GM12892 (cell line): Measurements from ENCODE around the gene ASH1L.
"Not testable (repeated sequence)": the region's sequence is repeated elsewhere in the genome, so short reads cannot be mapped to it uniquely, and the experiment has no call there.

Source experiments
- DNase-seq: peaks from one replicate; pipeline ENCODE4 v3.0.0; 2011; ENCODE audit not compliant: insufficient read length
- FAIRE-seq: peaks from 2 replicates; lab custom pipeline; 2011; peaks lifted over from hg19 to GRCh38; lab: Jason Lieb, UNC
- POLR2A ChIP-seq: IDR thresholded peaks from 2 replicates; pipeline ENCODE4 v1.6.1; 2011; ENCODE audit warnings: low read depth, low read length, control low read depth
- POLR2AphosphoS5 ChIP-seq: IDR thresholded peaks from 2 replicates; pipeline ENCODE4 v1.6.1; 2011; ENCODE audit warnings: low read depth, low read length, control low read depth
- TAF1 ChIP-seq: IDR thresholded peaks from 2 replicates; pipeline ENCODE4 v1.6.1; 2011; ENCODE audit warnings: low read depth, mild to moderate bottlenecking, control low read depth, low read length, borderline replicate concordance

The ASH1L gene

DNA sequence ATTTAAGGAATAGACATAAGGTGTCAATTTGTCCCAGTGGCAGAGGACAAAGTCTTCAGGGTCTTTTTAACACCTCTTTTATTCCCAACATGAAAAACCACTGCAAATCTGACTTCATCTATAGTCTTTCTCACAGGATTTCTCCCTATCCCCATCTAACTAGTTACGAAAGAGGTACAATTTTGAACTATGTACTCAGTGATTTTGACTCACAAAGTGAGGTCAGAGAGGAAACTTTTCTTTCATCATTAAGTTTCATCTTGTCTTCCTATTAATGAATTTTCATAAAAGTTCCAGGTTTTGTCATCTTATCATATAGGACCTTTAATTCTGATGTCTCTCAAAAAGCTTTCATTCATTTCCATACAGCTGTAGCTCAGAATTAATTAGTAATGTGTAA, 63.3 kb downstream of the ASH1L start:
- no peak for FAIRE-seq

DNA sequence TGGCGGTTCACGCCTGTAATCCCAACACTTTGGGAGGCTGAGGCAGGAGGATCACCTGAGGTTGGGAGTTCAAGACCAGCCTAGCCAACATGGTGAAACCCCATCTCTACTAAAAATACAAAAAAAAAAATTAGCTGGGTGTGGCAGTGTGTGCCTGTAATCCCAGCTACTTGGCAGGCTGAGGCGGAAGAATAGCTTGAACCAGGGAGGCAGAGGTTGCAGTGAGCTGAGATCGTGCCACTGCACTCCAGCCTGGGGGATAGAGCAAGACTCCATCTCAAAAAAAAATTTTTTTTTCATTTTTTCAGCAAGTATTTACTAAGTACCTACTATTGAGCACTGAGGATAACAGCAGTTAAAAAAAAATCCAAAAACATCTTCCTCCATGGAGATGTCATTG, 69.0 kb downstream of the ASH1L start:
- not testable (repeated sequence) for FAIRE-seq, DNase-seq

More for the DNA sequence above, 63.3 kb downstream of the ASH1L start:
- TF ChIP-seq TAF1, result no peak
- no peak for TF ChIP-seq POLR2A
- no peak for TF ChIP-seq POLR2AphosphoS5
- no peak for DNase-seq

DNA sequence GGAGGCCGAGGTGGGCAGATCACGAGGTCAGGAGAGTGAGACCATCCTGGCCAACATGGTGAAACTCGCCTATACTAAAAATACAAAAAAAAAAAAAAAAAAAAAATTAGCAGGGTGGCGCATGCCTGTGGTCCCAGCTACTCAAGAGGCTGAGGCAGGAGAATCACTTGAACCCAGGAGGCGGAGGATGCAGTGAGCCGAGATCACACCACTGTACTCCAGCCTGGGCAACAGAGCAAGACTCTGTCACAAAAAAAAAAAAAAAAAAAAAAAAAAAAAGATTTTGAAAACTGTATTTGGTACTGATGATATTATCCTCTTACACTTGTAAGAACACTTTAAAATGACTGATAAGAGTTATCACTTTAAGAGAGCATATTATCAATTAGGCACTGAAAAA, 74.2 kb downstream of the ASH1L start:
- not testable (repeated sequence) for FAIRE-seq, DNase-seq

DNA sequence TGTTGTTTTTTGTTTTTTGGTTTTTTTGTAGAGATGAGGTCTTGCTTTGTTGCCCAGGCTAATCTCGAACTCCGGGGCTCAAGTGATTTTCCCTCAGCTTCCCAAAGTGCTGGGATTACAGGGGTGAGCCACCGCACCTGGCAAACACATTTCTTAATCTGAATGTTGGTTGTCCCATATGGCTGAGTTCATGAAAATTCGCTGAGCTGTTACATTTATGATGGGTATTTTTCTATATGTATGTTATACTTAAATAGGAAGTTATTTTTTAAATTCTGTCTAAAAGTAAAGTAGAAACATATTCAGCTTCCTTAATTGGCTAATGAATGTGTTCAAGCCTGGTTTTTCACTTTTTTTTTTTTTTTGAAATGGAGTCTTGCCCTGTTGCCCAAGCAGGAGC, 75.1 kb downstream of the ASH1L start:
- no peak for FAIRE-seq
- TF ChIP-seq POLR2A (no peak), POLR2AphosphoS5 (no peak), TAF1 (no peak)
- no peak for DNase-seq

DNA sequence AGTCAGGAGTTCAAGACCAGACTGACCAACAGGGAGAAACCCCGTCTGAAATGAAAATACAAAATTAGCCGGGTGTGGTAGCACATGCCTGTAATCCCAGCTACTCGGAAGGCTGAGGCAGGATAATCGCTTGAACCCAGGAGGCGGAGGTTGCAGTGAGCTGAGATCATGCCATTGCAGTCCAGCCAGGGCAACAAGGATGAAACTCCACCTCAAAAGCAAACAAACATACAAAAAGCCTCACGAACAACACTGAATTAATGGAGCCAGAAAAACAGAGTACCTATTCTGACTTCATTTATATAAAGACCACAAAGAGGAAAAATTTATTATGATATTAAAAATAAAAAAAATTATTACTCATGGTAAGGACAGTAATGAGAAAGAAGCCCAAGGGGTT, 75.7 kb downstream of the ASH1L start:
- not testable (repeated sequence) for DNase-seq

DNA sequence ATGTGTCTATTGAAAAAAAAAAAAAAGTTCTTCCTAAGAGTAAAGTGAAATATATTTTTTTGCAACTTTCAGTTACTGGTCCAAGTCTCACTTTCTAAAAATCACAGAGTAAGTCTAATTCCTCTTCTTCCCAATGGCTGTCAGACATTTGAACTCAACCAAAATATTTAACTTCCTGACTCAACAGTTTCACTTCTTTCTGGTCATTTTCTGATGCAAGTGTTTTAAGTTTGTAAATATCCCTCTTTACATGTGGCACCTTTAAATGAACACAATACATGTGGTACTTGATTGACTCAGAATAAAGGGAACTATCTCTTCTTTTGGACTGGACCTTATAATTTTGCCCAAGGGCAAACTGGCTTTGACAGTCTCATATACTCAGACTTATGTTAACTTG, 76.7 kb downstream of the ASH1L start:
- FAIRE-seq, result no peak
- TF ChIP-seq POLR2A, result no peak
- no peak for TF ChIP-seq TAF1
- no peak for TF ChIP-seq POLR2AphosphoS5
- no peak for DNase-seq

More for the DNA sequence above, 75.7 kb downstream of the ASH1L start:
- FAIRE-seq, result not testable (repeated sequence)

DNA sequence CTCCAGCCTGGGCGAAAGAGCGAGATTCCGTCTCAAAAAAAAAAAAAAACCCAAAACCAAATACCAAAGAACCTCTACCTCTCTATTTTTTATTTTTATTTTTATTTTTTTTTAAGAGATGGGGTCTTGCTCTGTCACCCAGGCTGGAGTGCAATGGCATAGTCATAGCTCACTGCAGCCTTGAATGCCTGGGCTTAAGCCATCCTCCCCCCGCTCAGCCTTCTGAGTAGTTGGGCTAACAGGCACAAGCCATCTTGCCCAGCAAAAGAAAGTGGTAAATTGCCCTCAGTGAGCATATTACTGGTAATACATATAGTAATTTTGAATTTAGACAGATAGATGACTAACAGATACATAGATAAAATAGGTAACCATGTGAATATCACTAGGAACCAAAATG, 77.4 kb downstream of the ASH1L start:
- FAIRE-seq, result no peak
- DNase-seq, result no peak
- no peak for TF ChIP-seq TAF1

DNA sequence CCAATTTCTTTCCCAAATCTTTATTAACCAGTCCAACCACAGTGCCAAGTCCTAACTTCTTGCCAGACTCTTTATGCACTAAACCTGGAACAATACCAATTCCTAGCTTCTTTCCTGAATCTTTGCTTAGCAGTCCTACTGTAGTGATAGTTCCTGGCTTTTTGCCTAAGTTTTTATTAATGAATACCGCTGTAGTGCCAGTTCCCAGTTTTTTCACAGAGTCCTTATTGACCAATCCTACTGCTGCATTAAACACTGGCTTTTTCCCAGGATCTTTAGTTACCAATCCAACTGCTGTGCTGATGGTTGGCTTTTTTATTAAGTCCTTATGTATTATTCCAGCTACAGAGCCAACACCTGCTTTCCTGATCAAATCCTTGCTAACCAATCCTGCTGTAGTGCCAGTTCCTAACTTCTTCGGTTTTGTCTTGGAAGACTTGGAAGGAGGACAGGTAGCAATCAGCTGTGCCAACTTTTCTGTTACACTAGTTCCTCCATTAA, 80.8 kb downstream of the ASH1L start:
- FAIRE-seq (no peak), DNase-seq (no peak)
- TF ChIP-seq POLR2A (no peak), POLR2AphosphoS5 (no peak), TAF1 (no peak)

DNA sequence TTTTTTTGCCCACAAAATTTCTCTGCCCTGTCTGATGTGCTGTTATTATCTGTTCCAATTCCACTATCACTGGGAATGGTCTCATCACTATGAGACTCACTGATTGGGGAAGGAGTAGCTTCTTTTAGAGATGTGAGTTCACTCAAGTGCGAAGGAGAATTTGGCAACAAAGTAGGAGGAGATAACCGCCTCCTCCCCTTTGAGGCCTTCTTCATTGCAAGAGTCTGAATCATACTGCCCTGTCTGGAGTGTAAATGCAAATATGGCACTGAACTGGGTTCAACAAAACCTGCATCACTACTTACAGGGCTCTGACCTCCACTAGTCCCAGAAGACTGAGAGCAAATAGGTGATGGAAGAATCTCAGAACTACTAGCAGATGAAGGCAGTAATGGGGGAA, 83.4 kb downstream of the ASH1L start:
- TF ChIP-seq POLR2AphosphoS5, result no peak
- no peak for TF ChIP-seq POLR2A
- TF ChIP-seq TAF1, result no peak
- no peak for FAIRE-seq
- DNase-seq, result no peak

DNA sequence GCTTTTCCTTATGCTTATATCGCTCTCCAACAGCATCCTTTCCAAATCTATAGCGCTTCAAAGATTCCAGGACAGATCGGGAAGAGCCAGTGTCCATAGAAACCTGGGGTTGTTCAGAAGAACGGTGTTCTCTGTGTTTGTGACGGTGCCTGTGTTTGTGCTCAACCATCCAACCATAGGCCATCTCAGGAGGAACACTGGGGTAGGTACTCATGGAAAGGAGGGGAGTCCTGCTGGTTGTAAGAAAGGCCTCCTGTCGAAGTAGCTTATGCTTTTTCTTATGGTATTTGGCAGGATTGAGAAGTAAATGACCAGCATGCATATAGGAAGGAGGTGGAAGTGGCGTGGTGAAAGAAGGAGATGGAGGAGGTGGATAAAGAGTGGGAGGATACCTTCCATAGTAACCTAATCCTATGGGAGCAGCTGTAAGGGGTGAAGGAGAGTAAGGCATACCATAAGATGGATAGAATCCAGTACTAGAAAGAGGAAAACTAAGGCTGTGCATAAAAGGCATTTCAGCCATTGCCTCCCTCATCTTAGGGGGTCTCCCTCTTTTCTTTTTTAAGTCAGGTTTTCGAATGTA, 84.2 kb downstream of the ASH1L start:
- no peak for FAIRE-seq
- no peak for TF ChIP-seq POLR2AphosphoS5
- no peak for TF ChIP-seq TAF1
- no peak for TF ChIP-seq POLR2A

DNA sequence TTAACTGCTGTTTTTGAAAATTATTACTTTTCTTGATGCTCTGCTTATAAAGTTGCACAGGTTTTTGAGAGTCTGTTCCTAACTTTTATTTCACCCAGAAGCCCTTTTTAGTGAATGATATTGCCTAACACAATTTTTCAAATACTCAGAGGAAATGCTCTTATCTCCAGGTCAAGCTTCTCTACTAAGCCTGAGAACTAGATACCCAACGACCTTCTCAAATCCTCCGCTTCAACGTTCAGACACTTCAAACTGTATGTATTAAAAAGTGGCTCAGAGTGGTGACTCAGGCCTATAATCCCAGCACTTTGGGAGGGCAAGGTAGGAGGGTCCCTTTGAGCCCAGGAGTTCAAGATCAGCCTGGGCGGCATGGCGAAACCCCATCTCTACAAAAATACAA, 88.5 kb downstream of the ASH1L start:
- no peak for TF ChIP-seq POLR2AphosphoS5
- no peak for TF ChIP-seq TAF1
- no peak for TF ChIP-seq POLR2A
- no peak for FAIRE-seq
- no peak for DNase-seq

More for the DNA sequence above, 84.2 kb downstream of the ASH1L start:
- no peak for DNase-seq

DNA sequence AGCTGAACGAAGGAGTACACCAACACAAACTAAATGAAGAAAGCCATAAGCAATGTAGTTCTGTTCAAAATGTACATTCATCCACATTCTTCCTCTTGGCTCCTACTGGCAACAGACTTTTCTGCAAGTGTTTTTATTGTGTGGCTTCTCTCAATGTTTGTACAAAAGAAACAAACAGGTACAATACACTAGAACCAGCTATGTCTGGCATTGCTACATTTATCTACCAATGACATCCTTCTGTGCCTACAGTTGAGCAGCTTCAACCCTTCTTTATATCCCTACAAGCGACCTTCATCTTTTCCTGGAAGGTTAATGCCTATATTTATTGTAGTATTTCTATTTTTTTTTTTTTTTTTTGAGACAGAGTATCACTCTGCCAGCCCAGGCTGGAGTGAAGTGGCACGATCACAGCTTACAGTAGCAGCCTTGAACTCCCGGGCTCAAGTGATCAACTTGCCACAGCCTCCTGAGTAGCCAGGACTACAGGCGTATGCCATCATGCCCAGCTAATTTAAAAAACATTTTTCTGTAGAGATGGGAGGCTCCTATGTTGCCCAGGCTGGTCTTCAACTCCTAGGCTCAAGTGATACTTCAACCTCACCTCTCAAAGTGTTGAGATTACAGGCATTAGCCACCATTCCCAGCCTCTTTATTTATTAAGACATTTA, 89.3 kb downstream of the ASH1L start:
- DNase-seq, result no peak
- TF ChIP-seq TAF1 (no peak), POLR2A (no peak)
- no peak for FAIRE-seq
